Measurements from ENCODE around the gene AIFM1. TPM values are rescaled to one million over a fixed set of nuclear protein-coding genes. Genes with fewer than 3 reads are reported as not detected.

AIFM1 gene
- total RNA-seq, 1 experiment from 2014 or later = 69.4 TPM

GRCh38 chrX:130109429-130110378 lies 55.9 kb downstream of the AIFM1 start:
- Histone ChIP-seq H3K27ac (ENCODE audit: low read depth, low read length, poor library complexity, severe bottlenecking) (peak overlapping the region; percentile 59), H3K4me1 (ENCODE audit: insufficient read depth, low read length, poor library complexity, severe bottlenecking) (peaks cover 6% of the 10 kb centered on the region), H3K27me3 (replicated peaks; ENCODE audit: insufficient read depth, low read depth, low read length, poor library complexity) (no peaks in the 10 kb centered on the region), H3K36me3 (ENCODE audit: insufficient read depth, low read length, poor library complexity, severe bottlenecking) (no peaks in the 10 kb centered on the region), H3K9me3 (ENCODE audit: low read depth, low read length, poor library complexity, severe bottlenecking) (no peaks in the 10 kb centered on the region), H3K4me3 (ENCODE audit: low read depth, low read length, poor library complexity, severe bottlenecking) (peak overlapping the region; percentile 56)
- no peak for TF ChIP-seq EZH2 (IDR thresholded peaks at IDR 0.05; ENCODE audit: borderline replicate concordance, low read depth, low read length, poor library complexity, severe bottlenecking)
- no peak for TF ChIP-seq CTCF (conservative IDR thresholded peaks at IDR 0.05; ENCODE audit: low read depth, low read length)
- CTCF ChIA-PET = no interaction called here
- peak; percentile 17 for DNase-seq (ENCODE audit: low spot score)
- intact Hi-C loops (cut with micrococcal nuclease; ENCODE audit: unreplicated experiment) = no loop called here
- POLR2A ChIA-PET (ENCODE audit: low non-redundant PET) = no interaction called here
- BruUV-seq (replicated peaks) = no TSS peak

GRCh38 chrX:130108647-130109428 lies 56.8 kb downstream of the AIFM1 start:
- Histone ChIP-seq H3K4me3 (ENCODE audit: low read depth, low read length, poor library complexity, severe bottlenecking) (peak overlapping the region; percentile 56), H3K9me3 (ENCODE audit: low read depth, low read length, poor library complexity, severe bottlenecking) (no peaks in the 10 kb centered on the region), H3K27me3 (replicated peaks; ENCODE audit: insufficient read depth, low read depth, low read length, poor library complexity) (no peaks in the 10 kb centered on the region), H3K27ac (ENCODE audit: low read depth, low read length, poor library complexity, severe bottlenecking) (peak overlapping the region; percentile 37), H3K36me3 (ENCODE audit: insufficient read depth, low read length, poor library complexity, severe bottlenecking) (no peaks in the 10 kb centered on the region), H3K4me1 (ENCODE audit: insufficient read depth, low read length, poor library complexity, severe bottlenecking) (peaks cover 6% of the 10 kb centered on the region)
- intact Hi-C loops (cut with micrococcal nuclease; ENCODE audit: unreplicated experiment) = no loop called here
- ChIA-PET CTCF (interaction anchor here (0.5 kb wide), 1 partner anchor 29 kb away, joined by 3 read pairs; no protein-coding TSS in a partner anchor), POLR2A (ENCODE audit: low non-redundant PET) (interaction anchor here (0.6 kb wide), 1 partner anchor 230 kb away, joined by 3 read pairs; no protein-coding TSS in a partner anchor)
- peak; percentile 40 for DNase-seq (ENCODE audit: low spot score)
- TF ChIP-seq CTCF (conservative IDR thresholded peaks at IDR 0.05; ENCODE audit: low read depth, low read length) (peak; percentile 27; the same call in 1 of the 2 replicates), EZH2 (IDR thresholded peaks at IDR 0.05; ENCODE audit: borderline replicate concordance, low read depth, low read length, poor library complexity, severe bottlenecking) (no peak)
- no TSS peak for BruUV-seq (replicated peaks)

- Histone ChIP-seq H3K27me3 (replicated peaks; ENCODE audit: insufficient read depth, low read depth, low read length, poor library complexity) (no peaks in the 10 kb centered on the region), H3K4me3 (ENCODE audit: low read depth, low read length, poor library complexity, severe bottlenecking) (no peak overlapping the region), H3K36me3 (ENCODE audit: insufficient read depth, low read length, poor library complexity, severe bottlenecking) (no peaks in the 10 kb centered on the region), H3K27ac (ENCODE audit: low read depth, low read length, poor library complexity, severe bottlenecking) (no peak overlapping the region), H3K9me3 (ENCODE audit: low read depth, low read length, poor library complexity, severe bottlenecking) (no peaks in the 10 kb centered on the region), H3K4me1 (ENCODE audit: insufficient read depth, low read length, poor library complexity, severe bottlenecking) (peaks cover 6% of the 10 kb centered on the region)
- no peak for TF ChIP-seq EZH2 (IDR thresholded peaks at IDR 0.05; ENCODE audit: borderline replicate concordance, low read depth, low read length, poor library complexity, severe bottlenecking)
- TF ChIP-seq CTCF (conservative IDR thresholded peaks at IDR 0.05; ENCODE audit: low read depth, low read length) = no peak
- POLR2A ChIA-PET (ENCODE audit: low non-redundant PET) = no interaction called here
- no TSS peak for BruUV-seq (replicated peaks)
- DNase-seq (ENCODE audit: low spot score) = no peak
- CTCF ChIA-PET = no interaction called here
- intact Hi-C loops (cut with micrococcal nuclease; ENCODE audit: unreplicated experiment) = no loop called here
These were observed 59.6 kb downstream of the AIFM1 start for GRCh38 chrX:130106071-130106470.
